Activated CD4-positive, alpha-beta T cell treated with anti-CD3 and anti-CD28 coated beads for 24 hours (primary cell): ENCODE data around the gene ELANE.
"Not testable (repeated sequence)": the region's sequence is repeated elsewhere in the genome, so short reads cannot be mapped to it uniquely, and the experiment has no call there.

Source experiments
- DNase-seq, 2 donors: peaks; one replicate each; pipeline ENCODE4 v3.0.0-alpha.2; 2020; ENCODE audit warnings: low read depth in 2 of 2

ELANE gene

GRCh38 chr19:879711-880438 lies 27.8 kb downstream of the ELANE start:
- DNase-seq = no peak

GRCh38 chr19:881385-882071 lies 29.4 kb downstream of the ELANE start:
- DNase-seq = no peak

- DNase-seq = no peak
These were observed 30.9 kb downstream of the ELANE start for GRCh38 chr19:882871-883497.

GRCh38 chr19:883661-884211 lies 31.6 kb downstream of the ELANE start:
- DNase-seq = no peak

DNA sequence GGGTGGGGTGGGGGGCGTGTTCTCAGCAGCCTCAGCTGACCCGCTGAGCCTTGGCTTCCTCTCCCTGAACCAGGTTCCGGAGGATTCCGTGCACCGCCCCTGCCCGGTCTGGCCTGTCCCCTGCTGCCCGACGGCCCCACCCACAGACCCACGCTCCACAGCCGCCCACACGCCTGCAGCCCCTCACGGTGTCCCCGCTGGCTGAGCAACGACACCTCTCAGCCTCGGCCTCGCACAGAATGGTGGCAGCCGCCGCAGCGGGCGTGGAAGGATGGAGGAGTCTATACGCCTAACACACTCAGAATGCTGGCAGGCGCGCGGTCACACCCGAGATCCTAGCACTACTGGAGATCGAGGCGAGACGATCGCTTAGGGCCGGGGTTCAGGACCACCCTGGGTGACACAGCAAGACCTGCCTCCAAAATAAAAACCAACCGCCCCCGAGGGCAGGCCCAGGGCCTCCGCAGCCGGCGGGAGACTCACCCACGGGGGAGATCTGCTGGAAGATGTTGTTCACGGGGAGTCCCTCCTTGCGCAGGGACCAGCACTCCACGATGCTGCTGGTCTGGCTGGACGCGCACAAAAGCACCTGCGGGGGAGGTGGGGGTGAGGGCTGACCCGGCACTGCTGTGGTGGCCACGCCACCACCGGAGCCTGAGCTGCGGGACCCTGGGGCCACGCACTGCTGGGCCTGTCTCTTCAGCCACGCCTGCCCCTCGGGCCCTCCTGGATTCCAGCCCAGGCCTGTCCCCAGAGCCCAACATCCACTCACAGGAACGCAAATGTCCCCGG lies 32.5 kb downstream of the ELANE start:
- DNase-seq = no peak

DNA sequence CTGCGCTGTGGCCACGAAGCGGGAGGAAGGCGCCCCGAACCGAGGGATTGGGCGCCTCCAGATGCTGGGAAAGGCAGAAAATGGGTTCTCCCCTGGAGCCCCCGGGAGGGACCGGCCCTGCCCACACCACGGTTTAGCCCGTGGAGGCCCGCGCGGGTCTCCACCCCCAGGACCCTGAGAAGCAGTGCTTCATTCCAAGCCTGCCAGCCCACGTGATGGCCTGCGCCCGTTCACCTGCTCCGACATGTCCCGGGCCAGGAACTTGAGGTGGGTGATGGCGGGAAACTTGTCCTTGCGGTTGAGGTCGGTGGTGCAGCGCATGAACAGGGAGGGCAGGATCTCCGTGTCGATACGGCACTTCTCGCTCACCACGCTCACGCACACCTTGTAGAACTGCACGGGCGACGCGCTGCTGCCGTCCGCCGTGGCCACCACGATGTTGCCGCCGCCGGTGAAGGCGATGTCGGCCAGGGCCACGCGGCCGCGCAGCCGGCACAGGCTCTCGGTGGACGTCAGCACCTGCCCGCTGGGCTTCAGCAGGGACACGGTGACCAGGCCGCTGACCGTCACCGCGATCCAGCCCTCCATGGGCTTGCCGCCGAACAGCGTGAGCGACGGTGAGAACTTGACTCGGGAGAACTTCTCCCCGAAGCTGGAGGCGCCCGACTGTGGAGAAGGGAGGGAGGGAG lies 33.6 kb downstream of the ELANE start:
- no peak for DNase-seq

DNA sequence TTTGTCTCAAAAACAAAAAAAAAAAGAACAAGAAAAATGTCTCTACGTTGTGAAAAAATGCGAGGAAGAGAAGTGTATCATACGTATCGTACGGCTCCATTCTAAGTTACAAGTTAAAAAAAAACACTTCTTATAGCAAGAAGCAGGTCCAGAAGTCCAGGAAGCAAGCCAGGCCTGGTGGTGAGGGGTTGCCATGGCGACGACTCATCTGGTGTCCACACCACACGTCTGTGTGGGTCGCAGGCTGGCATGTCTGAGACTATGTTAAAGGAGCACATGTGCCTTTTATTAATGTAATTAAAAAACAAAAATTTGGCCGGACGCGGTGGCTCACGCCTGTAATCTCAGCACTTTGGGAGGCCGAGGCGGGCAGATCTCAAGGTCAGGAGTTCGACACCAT lies 35.0 kb downstream of the ELANE start:
- no peak for DNase-seq

GRCh38 chr19:887599-887998 lies 35.5 kb downstream of the ELANE start:
- no peak for DNase-seq

- no peak for DNase-seq
These were observed 36.7 kb downstream of the ELANE start for GRCh38 chr19:888581-889385.

- no peak for DNase-seq
These were observed 37.7 kb downstream of the ELANE start for GRCh38 chr19:889662-890295.

- no peak for DNase-seq
These were observed 38.7 kb downstream of the ELANE start for GRCh38 chr19:890831-891230.

- DNase-seq = not testable (repeated sequence)
These were observed 39.5 kb downstream of the ELANE start for GRCh38 chr19:891421-892200.

DNA sequence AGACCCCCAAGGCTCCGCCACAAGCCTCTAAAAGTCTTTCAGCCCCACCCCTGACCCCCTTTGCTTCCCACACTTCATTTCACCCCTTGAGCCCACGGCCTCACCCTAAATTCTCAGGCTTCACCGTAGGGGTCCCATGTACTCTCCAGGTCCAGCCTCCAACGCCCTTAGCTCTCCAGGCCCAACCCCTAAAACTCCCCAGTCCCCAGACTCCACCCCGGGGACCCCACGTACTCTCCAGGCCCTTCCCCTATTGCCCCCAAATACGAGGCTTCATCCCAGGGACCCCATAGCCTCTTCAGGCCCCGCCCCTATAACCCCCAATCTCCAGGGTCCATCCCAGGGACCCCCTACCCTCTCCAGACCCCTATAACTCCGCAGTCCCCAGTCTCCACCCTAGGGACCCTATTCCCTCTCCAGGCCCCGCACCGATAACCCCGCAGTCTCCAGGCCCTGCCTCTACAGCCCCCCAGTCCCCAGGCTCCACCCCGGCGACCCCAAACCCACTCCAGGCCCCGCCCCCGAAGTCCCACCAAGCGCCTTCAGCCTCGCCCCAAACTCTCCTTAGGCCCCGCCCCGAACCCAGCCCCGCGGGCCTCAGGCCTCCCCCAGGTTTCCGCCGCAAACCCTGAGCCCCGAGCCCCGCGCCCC lies 40.3 kb downstream of the ELANE start:
- DNase-seq = no peak

DNA sequence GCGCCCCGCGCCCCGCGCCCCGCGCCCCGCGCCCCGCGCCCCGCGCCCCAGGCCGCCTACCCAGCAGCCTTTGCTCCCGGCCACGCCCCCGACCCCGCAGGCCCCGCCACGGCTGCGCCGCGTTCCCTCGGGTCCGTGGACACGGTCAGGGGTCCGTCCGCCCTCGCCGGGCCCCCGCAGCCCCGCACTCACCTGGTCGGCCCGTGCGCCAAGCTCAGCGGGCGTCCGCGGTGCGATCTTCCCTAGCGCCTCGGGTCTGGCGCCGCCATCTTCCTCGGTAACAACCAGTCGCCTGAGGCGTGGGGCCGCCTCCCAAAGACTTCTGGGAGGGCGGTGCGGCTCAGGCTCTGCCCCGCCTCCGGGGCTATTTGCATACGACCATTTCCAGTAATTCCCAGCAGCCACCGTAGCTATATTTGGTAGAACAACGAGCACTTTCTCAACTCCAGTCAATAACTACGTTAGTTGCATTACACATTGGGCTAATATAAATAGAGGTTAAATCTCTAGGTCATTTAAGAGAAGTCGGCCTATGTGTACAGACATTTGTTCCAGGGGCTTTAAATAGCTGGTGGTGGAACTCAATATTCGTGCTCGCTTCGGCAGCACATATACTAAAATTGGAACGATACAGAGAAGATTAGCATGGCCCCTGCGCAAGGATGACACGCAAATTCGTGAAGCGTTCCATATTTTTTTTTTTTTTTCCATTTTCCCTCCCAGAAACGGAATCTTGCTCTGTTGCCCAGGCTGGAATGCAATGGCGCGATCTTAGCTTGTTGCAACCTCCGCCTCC lies 41.0 kb downstream of the ELANE start, which contains the start of the genes MED16 and RNU6-9:
Gene MED16, minus strand, starts transcription at position 294 of the 796 bp plus-strand sequence. CDS start 2,056 bp downstream, outside the sequence.
Gene RNU6-9, plus strand, starts transcription at position 591 of the 796 bp plus-strand sequence.
- DNase-seq = peak; percentile 75 to 78

- no peak for DNase-seq
These were observed 44.3 kb downstream of the ELANE start for GRCh38 chr19:896434-896833.

GRCh38 chr19:896999-897398 lies 44.9 kb downstream of the ELANE start:
- DNase-seq = no peak

GRCh38 chr19:897442-898039 lies 45.4 kb downstream of the ELANE start:
- no peak for DNase-seq
